ENCODE measurements around the gene FUBP3.
"Not testable (repeated sequence)": the region's sequence is repeated elsewhere in the genome, so short reads cannot be mapped to it uniquely, and the experiment has no call there.

DNA sequence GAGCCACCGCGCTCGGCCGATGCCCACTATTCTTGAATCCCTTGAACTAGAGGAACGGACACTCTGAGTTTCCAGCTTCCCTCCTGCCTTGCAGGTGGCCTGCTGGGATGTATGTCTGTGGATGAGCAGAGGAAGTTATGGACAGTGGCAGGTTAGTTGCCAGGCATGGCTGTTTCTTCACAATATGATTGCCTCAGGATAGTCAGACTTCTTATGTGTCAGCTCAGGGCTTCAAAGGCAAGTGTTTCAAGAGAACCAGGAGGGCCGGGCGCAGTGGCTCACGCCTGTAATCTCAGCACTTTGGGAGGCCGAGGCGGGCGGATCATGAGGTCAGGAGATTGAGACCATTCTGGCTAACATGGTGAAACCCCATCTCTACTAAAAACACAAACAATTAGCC is 106.6 kb downstream of the FUBP3 start:
- TF ChIP-seq, protein P1, sequence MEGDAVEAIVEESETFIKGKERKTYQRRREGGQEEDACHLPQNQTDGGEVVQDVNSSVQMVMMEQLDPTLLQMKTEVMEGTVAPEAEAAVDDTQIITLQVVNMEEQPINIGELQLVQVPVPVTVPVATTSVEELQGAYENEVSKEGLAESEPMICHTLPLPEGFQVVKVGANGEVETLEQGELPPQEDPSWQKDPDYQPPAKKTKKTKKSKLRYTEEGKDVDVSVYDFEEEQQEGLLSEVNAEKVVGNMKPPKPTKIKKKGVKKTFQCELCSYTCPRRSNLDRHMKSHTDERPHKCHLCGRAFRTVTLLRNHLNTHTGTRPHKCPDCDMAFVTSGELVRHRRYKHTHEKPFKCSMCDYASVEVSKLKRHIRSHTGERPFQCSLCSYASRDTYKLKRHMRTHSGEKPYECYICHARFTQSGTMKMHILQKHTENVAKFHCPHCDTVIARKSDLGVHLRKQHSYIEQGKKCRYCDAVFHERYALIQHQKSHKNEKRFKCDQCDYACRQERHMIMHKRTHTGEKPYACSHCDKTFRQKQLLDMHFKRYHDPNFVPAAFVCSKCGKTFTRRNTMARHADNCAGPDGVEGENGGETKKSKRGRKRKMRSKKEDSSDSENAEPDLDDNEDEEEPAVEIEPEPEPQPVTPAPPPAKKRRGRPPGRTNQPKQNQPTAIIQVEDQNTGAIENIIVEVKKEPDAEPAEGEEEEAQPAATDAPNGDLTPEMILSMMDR (IDR thresholded peaks at IDR 0.05), result not testable (repeated sequence)
- not testable (repeated sequence) for TF ChIP-seq EZH2, EZH2phosphoT487 (IDR thresholded peaks at IDR 0.05)

All from neural progenitor cell (in vitro differentiated cells).